ENCODE results near the gene ZEB2.

ZEB2 gene

GRCh38 chr2:144359684-144360083, 160.2 kb downstream of the ZEB2 start:
- DNase-seq, result no peak

GRCh38 chr2:144358979-144359541, 160.9 kb downstream of the ZEB2 start:
- no peak for DNase-seq

DNA sequence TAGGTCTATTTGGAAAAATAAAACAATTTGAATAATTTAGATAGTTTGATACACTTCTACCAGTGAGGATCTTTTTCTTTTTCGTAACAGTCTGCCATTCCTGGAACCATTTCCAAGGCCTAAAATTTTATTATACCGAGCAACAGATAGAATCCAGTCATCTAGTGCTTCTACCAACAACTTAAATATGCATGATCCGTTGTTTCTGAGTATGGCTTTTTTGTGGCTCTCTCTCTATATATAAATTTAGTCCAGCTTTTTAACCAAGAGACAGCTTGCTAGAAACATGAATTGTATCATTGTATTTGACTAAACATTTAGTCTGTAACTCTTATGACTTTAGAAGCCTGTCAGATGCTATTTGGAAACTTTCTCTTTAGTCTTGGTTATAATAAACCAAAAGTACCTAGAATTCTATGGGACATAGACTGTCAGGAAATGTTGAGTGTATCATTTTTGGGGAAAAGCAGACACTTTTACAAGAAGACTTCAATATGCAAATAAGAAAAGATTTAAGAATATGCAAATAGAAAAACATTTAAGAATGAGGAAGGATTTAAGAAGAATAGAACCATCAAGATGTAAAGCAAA, 161.4 kb downstream of the ZEB2 start:
- no peak for DNase-seq

- DNase-seq, result no peak
Observed at GRCh38 chr2:144357623-144358373, 162.1 kb downstream of the ZEB2 start.

DNA sequence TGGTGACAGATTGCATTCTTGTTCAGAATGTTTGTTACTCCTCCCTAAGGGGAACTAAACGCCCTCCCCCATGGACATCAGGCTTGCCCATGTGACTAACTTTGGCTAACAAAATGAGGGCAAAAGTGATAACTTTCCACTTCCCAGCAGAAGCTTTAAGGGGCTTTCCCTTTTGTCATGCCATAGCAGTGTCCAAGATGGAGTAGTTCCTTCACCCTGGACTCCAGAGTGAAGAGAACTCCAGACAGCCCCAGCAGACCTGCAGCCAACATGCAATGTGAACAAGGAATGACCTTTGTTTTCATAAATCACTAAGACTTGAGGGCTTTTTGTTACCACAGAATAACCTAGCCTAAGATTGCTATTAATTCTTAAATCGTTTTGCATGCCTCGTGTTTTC, 163.5 kb downstream of the ZEB2 start:
- no peak for DNase-seq

DNA sequence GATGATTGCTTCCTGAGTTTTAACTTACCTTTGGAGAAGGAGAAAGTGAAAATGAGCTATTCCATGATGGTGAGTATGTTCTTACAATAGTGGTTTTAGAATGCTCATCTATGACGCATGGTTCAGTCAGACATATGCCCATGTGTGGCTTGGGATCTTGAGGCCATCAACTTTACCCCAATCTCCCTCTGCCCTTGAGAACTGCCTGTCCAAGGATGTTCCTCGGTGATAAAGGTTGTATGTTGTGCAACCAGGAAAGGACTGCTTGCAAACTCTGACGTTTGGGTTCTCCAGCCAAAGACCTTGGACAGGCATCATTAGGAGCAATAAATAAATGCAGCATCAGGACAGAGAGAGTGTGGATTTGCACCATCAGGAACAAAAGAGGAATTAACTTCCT, 165.0 kb downstream of the ZEB2 start:
- no peak for DNase-seq

GRCh38 chr2:144351687-144352086, 168.2 kb downstream of the ZEB2 start:
- DNase-seq, result no peak

DNA sequence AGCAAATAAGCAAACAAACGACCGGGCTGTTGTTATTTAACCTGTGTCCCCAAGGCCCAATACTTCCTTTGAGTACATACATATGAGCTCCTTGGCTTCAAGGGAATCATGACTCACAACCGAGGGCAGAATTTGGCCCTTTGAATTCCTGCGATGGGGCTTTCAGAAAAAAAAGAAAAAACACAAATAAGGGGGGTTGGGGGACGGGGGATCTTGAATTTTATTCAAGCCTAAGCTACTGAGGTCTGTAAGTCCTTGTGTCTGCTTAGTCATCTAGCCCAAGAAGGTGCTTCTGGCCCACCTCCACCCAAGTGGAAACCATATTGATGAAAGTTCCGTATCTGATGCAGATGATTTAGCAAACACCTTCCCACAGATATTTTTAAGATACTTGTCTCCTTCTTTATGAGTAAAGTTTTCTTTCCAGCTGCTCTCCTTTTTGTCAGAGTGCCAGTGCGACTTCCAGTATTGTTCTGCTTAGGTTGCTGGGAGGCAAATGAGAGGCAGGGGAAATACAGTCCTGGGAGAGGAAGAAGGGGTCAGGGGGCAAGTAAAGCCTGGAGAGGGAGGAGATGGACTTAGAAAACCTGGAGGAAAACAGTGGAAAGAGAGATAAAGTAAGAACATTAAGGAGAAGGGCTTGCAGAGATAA, 169.6 kb downstream of the ZEB2 start:
- no peak for DNase-seq

GRCh38 chr2:144349674-144350073, 170.2 kb downstream of the ZEB2 start:
- DNase-seq, result no peak

DNA sequence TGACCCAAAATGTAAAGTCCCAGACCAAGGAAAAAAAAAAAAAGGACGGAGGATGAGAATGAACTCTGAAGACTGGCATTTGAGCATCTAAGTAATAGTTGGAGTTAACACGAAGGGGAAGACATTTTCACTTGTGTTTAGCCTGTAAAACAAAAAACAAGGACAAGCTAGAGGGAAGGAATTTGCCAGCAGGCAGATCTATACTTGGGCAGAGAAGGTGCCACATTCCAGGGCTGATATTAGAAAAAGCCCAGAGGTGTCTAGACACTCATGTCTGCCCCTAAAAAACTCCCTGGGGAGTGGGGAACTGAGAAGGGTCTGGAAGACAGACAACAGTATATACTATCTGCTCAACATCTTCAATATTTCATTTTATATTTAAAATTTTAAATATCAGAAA, 171.1 kb downstream of the ZEB2 start:
- no peak for DNase-seq

DNA sequence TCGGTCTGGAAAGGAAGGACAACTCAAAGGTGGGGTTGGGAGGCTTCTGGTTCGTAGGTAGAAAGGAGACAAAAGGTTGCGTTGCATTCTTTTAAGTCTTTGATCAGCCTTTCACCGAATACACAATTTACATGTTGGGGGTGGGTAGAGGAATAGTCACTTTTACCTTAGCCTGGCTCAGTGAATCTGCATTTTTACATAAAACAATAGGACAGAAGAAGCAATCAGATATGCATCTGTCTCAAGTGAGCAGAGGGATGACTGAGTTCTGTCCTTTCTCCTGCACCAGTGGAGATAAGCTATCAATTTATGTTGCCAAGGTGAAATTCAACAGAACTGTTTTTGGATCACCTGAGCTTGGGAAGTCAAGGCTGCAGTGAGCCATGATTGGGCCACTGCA, 173.7 kb downstream of the ZEB2 start:
- DNase-seq, result no peak

GRCh38 chr2:144343145-144343544, 176.8 kb downstream of the ZEB2 start:
- DNase-seq, result no peak

- no peak for DNase-seq
Observed at GRCh38 chr2:144341538-144341937, 178.4 kb downstream of the ZEB2 start.

- no peak for DNase-seq
Observed at GRCh38 chr2:144339048-144339447, 180.9 kb downstream of the ZEB2 start.

- DNase-seq, result no peak
Observed at GRCh38 chr2:144334551-144334950, 185.4 kb downstream of the ZEB2 start.
